PFSK-1 (cell line): ENCODE results near the gene MOGAT1.

ENCODE experiments used
- POLR2AphosphoS5 ChIP-seq: IDR thresholded peaks from 2 replicates; pipeline ENCODE4 v1.6.1; 2012; ENCODE audit warnings: low read depth, mild to moderate bottlenecking, control low read depth, low read length, moderate library complexity
- REST ChIP-seq, 2 experiments: IDR thresholded peaks; 2 replicates each; pipeline versions ENCODE4 v1.6.1 to v1.8.0; 2011 to 2012; ENCODE audit warnings: low read depth in 2 of 2, low read length in 2 of 2, control low read depth in 1 of 2, inconsistent platforms in 1 of 2, mild to moderate bottlenecking in 1 of 2, moderate library complexity in 1 of 2; ENCODE audit not compliant: insufficient read depth in 1 of 2
- SIN3A ChIP-seq: IDR thresholded peaks from 2 replicates; pipeline ENCODE4 v1.6.1; 2012; ENCODE audit warnings: mild to moderate bottlenecking, low read length, moderate library complexity, borderline replicate concordance; ENCODE audit not compliant: insufficient read depth
- TAF1 ChIP-seq: IDR thresholded peaks from 2 replicates; pipeline ENCODE4 v1.6.1; 2012; ENCODE audit warnings: low read length, control low read depth, borderline replicate concordance; ENCODE audit not compliant: insufficient read depth

GRCh38 chr2:222649801-222650200 lies 21.7 kb upstream of the MOGAT1 start:
- no peak for TF ChIP-seq POLR2AphosphoS5
- no peak for TF ChIP-seq REST (IDR thresholded peaks at IDR 0.05; ENCODE audit: insufficient read depth in 1 of 2, low read depth in 2 of 2, low read length in 2 of 2)
- TF ChIP-seq TAF1, result no peak
- TF ChIP-seq SIN3A, result no peak
